Measurements from ENCODE around the gene DLGAP1.

DLGAP1 gene

GRCh38 chr18:4241090-4241617 is 214.0 kb downstream of the DLGAP1 start:
- no peak for DNase-seq (ENCODE audit: low read depth in 2 of 2)

- no peak for DNase-seq (ENCODE audit: low read depth in 2 of 2)
Observed at GRCh38 chr18:4238966-4239365, 216.1 kb downstream of the DLGAP1 start.

DNA sequence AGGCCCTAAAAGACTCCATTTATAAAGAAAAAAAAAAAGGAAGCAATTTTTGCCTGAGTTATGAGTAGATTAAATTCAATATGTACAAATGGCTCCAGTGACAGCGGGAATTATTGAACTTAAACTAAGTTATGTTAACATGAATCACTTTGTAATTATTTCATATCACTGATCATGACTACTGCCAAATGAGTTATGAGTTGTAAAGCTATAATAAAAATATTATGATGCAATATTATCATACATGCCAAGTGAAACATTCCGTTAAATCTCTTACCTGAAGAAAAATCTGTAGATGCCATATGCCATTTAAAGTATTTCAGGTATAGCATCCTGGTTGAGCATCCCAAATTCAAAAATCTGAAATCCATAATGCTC is 217.5 kb downstream of the DLGAP1 start:
- no peak for DNase-seq (ENCODE audit: low read depth in 2 of 2)

- DNase-seq (ENCODE audit: low read depth in 2 of 2) = no peak
Observed at GRCh38 chr18:4236940-4237663, 218.0 kb downstream of the DLGAP1 start.

DNA sequence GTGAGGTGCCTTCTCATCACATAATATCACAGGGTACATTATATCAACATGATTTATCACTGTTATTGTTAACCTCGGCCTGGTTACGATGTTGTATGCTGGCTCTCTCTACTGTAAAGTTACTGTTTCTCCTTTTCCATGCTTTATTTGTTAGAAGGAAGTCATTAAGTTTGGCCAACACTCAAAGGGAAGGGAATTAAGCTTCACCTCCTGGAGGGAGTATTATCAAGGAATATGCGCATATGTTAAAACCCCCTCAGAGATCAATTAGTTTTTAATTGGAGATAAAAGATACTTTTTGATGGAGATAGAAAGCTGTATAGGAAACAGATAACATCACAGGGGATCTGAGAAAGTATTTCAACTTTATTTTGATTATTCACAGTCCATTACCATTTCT is 221.6 kb downstream of the DLGAP1 start:
- DNase-seq (ENCODE audit: low read depth in 2 of 2) = no peak

GRCh38 chr18:4232656-4233055 is 222.5 kb downstream of the DLGAP1 start:
- no peak for DNase-seq (ENCODE audit: low read depth in 2 of 2)

DNA sequence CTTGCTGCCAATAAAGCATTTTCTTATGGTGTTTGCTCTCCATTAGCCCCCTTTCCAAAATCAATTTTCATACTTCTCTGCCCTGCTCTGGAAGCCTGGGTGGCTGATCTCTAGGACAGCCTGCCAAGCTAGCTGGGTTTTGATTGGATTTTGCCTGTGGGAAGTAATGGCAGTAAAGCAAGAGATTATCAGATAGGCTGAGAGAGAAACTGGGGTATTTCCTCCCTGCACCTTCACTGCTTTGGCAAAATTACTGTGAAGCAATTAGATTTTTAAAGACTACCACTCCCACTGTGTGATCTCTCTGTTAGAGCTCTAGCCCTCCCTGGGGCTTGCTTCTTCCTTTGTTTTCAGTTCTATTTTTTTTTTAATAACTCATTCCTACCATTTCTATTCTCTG is 223.8 kb downstream of the DLGAP1 start:
- DNase-seq (ENCODE audit: low read depth in 2 of 2) = no peak

DNA sequence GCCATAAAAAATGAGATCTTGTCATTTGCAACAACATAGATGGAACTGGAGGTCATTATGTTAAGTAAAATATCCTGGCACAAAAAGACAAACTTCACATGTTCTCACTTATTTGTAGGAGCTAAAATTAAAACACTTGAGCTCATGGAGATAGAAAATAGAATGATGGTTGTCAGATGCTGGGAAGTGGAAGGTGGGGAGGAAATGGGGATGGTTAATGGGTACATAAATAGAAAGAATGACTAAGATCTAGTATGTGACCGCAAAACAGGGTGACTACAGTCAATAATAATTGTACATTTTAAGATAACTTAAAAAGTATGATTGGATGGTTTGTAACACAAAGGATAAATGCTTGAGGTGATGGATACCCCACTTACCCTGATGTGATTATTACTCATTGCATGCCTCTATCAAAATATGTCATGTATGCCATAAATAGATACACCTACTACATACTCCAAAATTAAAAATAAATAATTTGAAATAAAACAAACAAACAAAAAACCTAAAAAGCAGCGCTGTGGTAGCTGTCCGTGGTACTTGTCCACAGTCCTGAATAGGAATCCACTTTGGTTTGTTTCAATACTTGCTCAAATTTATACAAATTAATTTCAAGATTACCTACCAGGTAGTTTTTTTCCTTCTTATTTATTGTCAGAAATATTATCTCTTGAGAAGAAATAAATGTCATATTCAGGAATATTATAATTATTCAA is 224.5 kb downstream of the DLGAP1 start:
- DNase-seq (ENCODE audit: low read depth in 2 of 2) = no peak

DNA sequence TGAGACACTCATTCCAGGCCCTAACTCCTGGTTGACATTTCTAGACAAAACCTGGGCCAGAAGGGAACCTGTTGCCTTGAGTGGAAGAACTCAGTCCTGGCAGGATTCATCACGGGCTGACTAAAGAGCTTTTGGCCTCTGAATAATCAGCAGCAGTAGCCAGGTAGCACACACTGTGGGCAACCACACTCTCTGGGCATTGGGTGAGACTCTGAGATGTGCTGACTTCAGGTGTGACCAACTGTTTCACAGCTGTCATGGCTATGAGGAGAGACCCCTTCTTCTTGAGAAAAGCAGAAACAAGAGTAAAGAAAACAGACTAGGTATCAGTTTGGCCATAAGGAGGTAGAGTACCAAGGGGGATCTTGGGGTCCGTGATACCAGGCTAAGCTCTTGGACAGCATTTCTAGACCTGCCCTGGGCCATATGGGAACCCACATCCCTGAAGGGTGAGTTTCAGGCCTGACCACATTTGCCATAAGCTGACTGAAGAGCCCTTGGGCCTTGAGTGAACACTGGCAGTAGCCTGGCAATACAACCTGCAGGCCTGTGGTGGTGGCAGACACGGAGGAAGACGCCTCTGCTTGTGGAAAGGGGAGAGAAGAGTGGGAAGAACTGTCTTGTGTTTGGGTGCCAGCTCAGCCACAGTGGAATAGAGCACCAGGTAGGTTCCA is 230.9 kb downstream of the DLGAP1 start:
- DNase-seq (ENCODE audit: low read depth in 2 of 2) = no peak

DNA sequence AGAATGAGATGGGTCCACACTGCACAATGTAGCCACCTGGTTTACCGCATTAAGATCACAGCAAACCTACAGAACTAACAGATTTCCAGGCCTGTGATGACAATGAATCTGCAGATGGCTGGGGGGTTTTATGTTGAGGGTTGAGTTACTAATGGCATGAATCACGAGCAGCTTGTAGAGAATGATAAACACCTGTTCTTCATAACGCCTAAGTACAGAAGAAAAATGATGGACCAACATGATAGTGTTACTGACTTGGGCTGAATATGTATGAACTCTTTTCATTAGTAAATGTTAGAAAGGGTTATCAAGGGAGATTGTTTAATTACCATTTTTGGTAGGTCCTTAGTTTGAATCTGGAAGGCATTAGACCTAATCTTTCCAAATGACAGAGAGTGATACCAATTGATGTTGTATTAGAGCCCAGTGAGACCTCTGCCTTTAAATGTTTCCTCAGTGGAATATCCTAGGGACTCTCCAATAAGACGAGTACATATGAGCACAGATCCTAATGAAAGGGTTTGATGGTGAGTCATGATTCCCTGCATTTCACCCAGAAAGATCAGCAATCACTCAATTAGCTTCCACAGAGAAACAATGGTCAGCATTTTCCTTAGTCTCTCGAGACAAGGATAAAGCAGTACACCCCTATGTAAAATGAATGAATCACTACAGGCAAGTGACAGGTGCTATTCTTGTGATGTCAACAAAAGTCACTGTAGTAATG is 243.8 kb downstream of the DLGAP1 start:
- no peak for DNase-seq (ENCODE audit: low read depth in 2 of 2)

DNA sequence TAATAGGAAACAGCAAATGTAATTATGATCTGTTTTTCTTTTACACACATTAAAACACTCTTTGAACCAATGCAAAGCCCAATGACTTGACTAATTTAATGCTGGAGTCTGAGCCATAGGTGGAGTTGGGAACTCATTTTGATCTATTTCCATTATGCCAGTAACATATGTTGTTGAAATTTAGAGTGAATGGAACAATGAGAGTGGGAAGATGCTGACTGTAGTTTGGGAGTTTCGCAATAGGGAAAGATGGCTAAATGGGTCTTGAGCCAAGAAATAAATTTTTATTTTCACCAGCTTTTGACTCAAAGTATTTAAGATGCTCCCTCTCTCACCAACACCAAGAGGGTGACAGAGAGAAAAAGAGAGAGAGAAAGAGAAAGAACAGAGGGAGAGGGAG is 246.7 kb downstream of the DLGAP1 start:
- DNase-seq (ENCODE audit: low read depth in 2 of 2) = no peak

GRCh38 chr18:4207383-4207985 is 247.6 kb downstream of the DLGAP1 start:
- DNase-seq (ENCODE audit: low read depth in 2 of 2) = no peak

GRCh38 chr18:4204438-4204720 is 250.7 kb downstream of the DLGAP1 start:
- DNase-seq (ENCODE audit: low read depth in 2 of 2) = no peak

GRCh38 chr18:4203568-4204437 is 251.3 kb downstream of the DLGAP1 start:
- DNase-seq (ENCODE audit: low read depth in 2 of 2) = no peak

GRCh38 chr18:4200399-4200798 is 254.7 kb downstream of the DLGAP1 start:
- no peak for DNase-seq (ENCODE audit: low read depth in 2 of 2)

DNA sequence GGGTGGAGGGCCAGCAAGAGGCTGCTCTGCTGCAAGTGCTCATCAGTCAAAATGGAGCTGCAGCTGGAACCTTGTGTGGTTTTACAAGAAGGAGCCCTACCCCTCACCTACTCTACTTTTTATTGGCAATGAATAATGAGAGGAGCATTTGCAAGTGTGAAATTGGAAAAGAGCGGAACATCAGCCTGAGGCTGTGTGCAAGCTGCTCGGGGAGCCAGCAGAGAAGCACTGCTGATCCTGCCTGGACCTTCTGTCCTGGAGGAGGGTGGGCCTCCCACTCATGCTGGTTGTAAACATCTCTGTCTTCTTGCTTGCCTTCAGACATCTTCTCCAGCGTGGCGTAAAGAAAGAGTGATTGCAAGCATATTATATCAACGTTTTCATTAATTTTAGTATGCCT is 256.2 kb downstream of the DLGAP1 start:
- DNase-seq (ENCODE audit: low read depth in 2 of 2) = no peak

GRCh38 chr18:4196351-4196750 is 258.8 kb downstream of the DLGAP1 start:
- DNase-seq (ENCODE audit: low read depth in 2 of 2) = no peak

DNA sequence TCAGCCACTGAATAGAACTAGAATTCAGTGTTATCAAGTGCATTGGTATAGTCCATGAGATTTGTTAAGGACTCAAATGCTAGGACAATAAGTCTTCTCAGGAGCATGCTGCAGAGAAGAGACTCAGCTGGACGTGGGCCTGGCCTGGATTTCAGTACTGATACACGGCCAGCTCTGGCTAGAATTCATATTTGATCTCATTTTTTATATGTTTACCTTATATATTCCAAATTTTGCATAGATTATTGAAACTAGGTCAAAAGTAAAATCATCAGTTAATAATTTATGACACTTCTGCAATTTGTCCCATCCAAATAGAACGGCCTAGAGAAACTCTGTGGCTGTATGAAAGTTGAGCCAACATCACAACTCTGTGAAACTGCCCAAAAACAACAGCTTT is 262.0 kb downstream of the DLGAP1 start:
- DNase-seq (ENCODE audit: low read depth in 2 of 2) = no peak

DNA sequence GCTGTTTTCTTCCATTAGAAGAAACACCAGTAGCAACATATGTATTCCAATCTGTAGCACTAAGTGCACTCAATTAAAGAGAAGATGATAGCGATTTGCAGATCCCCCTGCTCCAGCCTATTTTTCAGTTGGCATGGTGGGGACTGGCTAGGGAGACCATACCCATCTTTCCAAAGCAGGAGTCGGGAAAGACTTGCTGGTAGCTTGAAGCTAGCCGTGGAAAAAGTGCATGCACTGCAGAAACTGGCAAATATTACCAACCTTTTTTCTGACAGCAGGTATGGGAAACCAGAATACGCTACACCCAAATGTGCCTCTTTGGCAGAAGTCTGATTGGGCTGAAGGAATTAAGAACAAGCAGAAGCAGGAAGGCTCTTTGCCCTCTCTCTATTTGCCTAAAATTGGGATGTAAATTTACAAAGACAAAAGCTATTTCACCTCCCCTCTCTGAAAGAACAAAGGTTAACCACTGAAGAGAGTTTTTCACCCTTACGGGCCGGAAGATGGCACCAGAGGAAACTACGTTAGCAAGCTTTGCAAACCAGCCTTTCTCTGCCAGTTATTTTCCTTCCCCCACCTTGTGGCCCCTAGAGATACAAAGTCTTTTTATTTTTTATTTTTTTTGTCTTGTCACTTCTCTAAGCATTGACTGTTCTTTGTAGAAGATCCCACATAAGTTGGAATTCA is 273.1 kb downstream of the DLGAP1 start:
- no peak for DNase-seq (ENCODE audit: low read depth in 2 of 2)

- DNase-seq (ENCODE audit: low read depth in 2 of 2) = no peak
Observed at GRCh38 chr18:4181086-4181485, 274.0 kb downstream of the DLGAP1 start.

Measured in stimulated activated CD4-positive, alpha-beta T cell treated with anti-CD3 and anti-CD28 coated beads, Interleukin-1b, Interleukin-23, amount 100 ng/mL, for 1 hour (primary cell).